Type B pancreatic cell (in vitro differentiated cells): ENCODE measurements around the gene PIP5K1B. TPM values are rescaled to one million over a fixed set of nuclear protein-coding genes. Genes with fewer than 3 reads are reported as not detected.

Experiments
- DNase-seq: peaks from one replicate; pipeline ENCODE4 v3.0.0; 2021; ENCODE audit warnings: mixed read lengths; ENCODE audit not compliant: unreplicated experiment; ENCODE audit errors: extremely low spot score
- H3K27ac Mint-ChIP-seq: 2 replicates; pipeline ENCODE4 v1.8.0; 2021; ENCODE audit warnings: mild to moderate bottlenecking, mixed read lengths
- H3K27me3 Mint-ChIP-seq: 2 replicates; pipeline ENCODE4 v1.8.0; 2021; ENCODE audit warnings: mixed read lengths
- H3K36me3 Mint-ChIP-seq: 2 replicates; pipeline ENCODE4 v1.8.0; 2021; ENCODE audit warnings: mixed read lengths
- H3K4me1 Mint-ChIP-seq: one replicate; pipeline ENCODE4 v1.8.0; 2021; ENCODE audit warnings: mixed read lengths; ENCODE audit not compliant: unreplicated experiment
- H3K4me3 Mint-ChIP-seq: 2 replicates; pipeline ENCODE4 v1.8.0; 2021; ENCODE audit warnings: mild to moderate bottlenecking, mixed read lengths
- H3K9me3 Mint-ChIP-seq: 2 replicates; pipeline ENCODE4 v1.8.0; 2021; ENCODE audit warnings: mixed read lengths
- total RNA-seq: library from RNA; stranded (reverse); gene quantifications from 2 replicates; pipeline ENCODE4 v1.2.1, GENCODE V29; 2021; ENCODE audit warnings: low replicate concordance
- TF ChIP-seq, protein P1 (sequence below): fragments of 200-600 bp; sonication (generic); conservative IDR thresholded peaks from 2 replicates; pipeline ENCODE4 v1.5.0; 2021; ENCODE audit warnings: antibody characterized with exemption, mild to moderate bottlenecking

PIP5K1B gene
- total RNA-seq, 1 donor from 2014 or later, result 9.8 TPM

DNA sequence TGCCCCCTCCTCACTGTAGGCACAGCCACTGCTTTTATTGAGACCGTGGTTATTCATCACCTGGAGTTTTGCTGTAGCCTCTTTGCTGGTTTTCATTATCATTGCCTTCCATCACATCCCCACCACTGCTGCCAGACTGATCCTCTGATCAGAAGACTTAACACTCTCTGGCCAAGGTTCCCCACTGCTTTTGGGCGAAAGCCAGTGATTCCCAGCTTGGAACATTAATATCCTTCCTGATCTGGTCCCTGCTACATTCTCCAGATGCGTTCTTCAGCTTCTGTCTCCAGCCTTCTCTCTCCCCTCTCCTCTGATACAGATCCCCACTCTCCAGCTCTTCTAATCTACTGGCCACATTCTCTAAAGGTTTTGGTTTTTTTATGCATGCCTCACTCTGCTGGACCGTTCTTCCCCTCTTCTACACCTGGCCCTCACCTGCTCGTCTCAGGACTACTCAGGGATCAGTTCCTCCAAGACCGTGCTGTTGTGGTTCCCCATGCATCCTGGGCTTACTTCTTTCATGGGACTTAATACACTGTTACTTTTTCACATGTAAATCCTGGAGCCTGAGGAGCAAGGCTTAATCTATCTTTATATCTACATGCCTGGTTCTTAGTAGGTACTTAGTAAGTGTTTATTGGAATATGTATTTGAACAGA, 193.9 kb downstream of the PIP5K1B start:
- TF ChIP-seq, protein P1, sequence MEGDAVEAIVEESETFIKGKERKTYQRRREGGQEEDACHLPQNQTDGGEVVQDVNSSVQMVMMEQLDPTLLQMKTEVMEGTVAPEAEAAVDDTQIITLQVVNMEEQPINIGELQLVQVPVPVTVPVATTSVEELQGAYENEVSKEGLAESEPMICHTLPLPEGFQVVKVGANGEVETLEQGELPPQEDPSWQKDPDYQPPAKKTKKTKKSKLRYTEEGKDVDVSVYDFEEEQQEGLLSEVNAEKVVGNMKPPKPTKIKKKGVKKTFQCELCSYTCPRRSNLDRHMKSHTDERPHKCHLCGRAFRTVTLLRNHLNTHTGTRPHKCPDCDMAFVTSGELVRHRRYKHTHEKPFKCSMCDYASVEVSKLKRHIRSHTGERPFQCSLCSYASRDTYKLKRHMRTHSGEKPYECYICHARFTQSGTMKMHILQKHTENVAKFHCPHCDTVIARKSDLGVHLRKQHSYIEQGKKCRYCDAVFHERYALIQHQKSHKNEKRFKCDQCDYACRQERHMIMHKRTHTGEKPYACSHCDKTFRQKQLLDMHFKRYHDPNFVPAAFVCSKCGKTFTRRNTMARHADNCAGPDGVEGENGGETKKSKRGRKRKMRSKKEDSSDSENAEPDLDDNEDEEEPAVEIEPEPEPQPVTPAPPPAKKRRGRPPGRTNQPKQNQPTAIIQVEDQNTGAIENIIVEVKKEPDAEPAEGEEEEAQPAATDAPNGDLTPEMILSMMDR, result no peak
- Mint-ChIP-seq H3K9me3 (no peaks in the 10 kb centered on the region), H3K36me3 (no peaks in the 10 kb centered on the region), H3K27me3 (no peaks in the 10 kb centered on the region), H3K27ac (no peak overlapping the region), H3K4me1 (peaks cover 45% of the 10 kb centered on the region), H3K4me3 (no peak overlapping the region)
- no peak for DNase-seq

DNA sequence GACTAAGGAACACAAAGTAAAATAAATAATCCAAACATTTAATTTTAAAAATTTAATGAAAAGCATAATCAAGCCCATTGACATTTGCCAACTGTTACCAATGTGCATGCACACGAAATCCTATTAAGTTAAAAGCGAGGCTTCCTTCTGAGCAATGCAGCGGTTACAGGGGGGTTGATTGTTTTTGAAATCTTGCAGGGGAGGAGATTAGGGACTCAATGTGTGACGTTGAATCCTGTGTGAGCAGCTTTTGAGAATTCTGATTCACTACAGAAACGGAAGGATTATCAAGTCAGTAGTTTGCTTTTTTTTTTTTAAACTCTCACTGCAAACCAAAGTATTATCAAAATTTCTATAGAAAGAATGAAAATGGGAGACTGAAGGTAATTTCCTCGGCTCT, 199.4 kb downstream of the PIP5K1B start:
- DNase-seq, result no peak
- Mint-ChIP-seq H3K4me3 (no peak overlapping the region), H3K9me3 (no peaks in the 10 kb centered on the region), H3K36me3 (no peaks in the 10 kb centered on the region), H3K27ac (no peak overlapping the region), H3K27me3 (no peaks in the 10 kb centered on the region), H3K4me1 (no peaks in the 10 kb centered on the region)
- TF ChIP-seq, protein P1, result no peak

DNA sequence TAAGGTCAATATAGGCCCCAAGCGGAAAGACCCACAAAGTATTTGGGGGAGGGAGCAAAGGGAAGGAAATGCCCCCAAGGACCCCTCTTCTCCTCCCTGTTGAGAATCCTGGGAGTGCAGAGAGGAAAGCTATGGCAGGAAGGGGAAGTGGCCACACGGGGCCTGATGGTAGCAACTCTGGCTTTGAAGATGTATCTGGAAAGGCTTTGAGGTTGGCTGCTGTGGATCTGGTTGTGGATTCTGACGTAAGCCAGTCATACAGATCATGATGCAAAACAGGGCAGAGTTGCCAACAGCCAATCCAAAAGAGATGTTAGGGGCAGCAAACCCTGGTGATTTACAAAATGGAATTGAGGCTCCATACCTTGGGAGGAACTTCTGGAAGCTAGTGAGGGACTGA, 200.1 kb downstream of the PIP5K1B start:
- DNase-seq, result no peak
- H3K4me1 Mint-ChIP-seq, result no peaks in the 10 kb centered on the region
- no peak overlapping the region for H3K27ac Mint-ChIP-seq
- no peaks in the 10 kb centered on the region for H3K36me3 Mint-ChIP-seq
- no peak overlapping the region for H3K4me3 Mint-ChIP-seq
- H3K27me3 Mint-ChIP-seq, result no peaks in the 10 kb centered on the region
- no peaks in the 10 kb centered on the region for H3K9me3 Mint-ChIP-seq
- TF ChIP-seq, protein P1, result no peak

DNA sequence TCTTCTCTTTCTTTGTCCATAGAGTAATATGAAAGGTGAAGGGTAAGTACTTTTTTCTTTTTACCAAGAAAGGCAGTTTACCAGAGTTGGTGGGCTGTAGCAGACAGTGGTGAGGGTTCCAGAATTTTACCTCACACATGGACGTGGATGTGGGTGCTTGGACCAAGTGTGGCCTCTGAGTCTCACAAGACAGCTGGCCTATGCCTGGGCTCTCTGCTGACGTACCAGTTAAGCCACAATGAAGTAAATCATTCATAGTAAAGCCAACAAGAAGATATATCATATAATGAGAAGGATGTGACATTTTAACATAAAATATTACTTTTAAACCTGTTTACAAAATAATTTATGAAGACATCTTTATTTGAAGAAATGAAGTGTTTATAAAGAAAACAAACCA, 202.9 kb downstream of the PIP5K1B start:
- DNase-seq, result no peak
- no peaks in the 10 kb centered on the region for H3K4me1 Mint-ChIP-seq
- H3K27me3 Mint-ChIP-seq, result no peaks in the 10 kb centered on the region
- no peak overlapping the region for H3K27ac Mint-ChIP-seq
- H3K4me3 Mint-ChIP-seq, result no peak overlapping the region
- no peaks in the 10 kb centered on the region for H3K9me3 Mint-ChIP-seq
- TF ChIP-seq, protein P1, result no peak
- H3K36me3 Mint-ChIP-seq, result no peaks in the 10 kb centered on the region

DNA sequence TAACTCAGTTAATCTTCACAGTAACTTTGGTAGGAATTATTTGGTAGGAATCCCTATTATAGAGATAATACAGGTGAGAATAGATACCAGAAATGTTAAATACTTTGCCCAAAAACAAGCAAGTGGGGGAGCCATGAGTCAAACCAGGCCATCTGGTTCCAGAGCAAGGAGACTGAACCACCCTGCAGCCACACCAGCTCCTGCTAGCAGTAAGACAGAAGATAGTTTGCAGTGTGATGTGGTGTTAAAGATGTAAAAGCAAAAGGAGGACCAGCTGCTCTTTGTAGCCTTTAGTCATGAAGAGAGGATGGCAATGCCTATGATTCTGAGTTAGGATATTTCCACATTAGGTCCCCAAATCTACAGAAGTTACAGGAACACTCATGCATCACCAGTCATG, 207.5 kb downstream of the PIP5K1B start:
- DNase-seq, result no peak
- no peak overlapping the region for H3K27ac Mint-ChIP-seq
- H3K27me3 Mint-ChIP-seq, result no peaks in the 10 kb centered on the region
- no peaks in the 10 kb centered on the region for H3K36me3 Mint-ChIP-seq
- H3K4me1 Mint-ChIP-seq, result no peaks in the 10 kb centered on the region
- no peak overlapping the region for H3K4me3 Mint-ChIP-seq
- H3K9me3 Mint-ChIP-seq, result peaks cover 3% of the 10 kb centered on the region
- TF ChIP-seq, protein P1, result no peak

DNA sequence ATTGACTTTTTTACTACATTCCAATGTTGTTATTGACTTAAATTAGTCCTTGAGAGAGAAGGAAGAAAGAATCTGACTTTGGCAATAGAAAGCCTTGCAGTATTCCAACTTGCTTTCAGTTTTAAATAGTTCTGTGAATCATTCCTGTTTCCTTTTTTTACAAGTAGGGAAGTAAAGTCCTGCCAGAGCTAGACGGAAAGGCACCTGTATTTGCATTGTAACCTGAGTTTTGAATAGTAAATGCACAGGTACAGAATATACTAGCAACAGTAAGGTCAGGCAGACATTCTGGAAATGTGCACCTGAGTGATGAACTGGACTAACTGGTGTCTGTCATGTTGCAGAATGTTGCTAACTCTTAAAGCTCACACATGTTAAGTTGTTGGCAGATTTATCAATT, 208.0 kb downstream of the PIP5K1B start:
- H3K36me3 Mint-ChIP-seq, result no peaks in the 10 kb centered on the region
- H3K27ac Mint-ChIP-seq, result no peak overlapping the region
- no peak for DNase-seq
- H3K4me3 Mint-ChIP-seq, result no peak overlapping the region
- H3K27me3 Mint-ChIP-seq, result no peaks in the 10 kb centered on the region
- H3K4me1 Mint-ChIP-seq, result no peaks in the 10 kb centered on the region
- peaks cover 3% of the 10 kb centered on the region for H3K9me3 Mint-ChIP-seq
- TF ChIP-seq, protein P1, result no peak
